PC-3 (cell line): ENCODE data around the gene MRAS. TPM values are rescaled to one million over a fixed set of nuclear protein-coding genes. Genes with fewer than 3 reads are reported as not detected.

Source experiments
- ATAC-seq: fragments of 200-7000 bp; cut with Tn5 transposase; 2 replicates; pipeline ENCODE4 v1.9.1; 2020; ENCODE audit warnings: mild to moderate bottlenecking, moderate library complexity
- BruUV-seq: library from RNA; stranded (reverse); fragments of 400-500 nt; replicated peaks from 2 replicates; lab custom pipeline; 2021; lab: Mats Ljungman, UMichigan
- CTCF ChIA-PET: fragments of 300-600 bp; sonication (Branson Sonifier 250); formaldehyde crosslinking; loops from one replicate; lab custom pipeline; 2022; ENCODE audit warnings: antibody characterized with exemption; lab: Charles Lee
- POLR2A ChIA-PET: fragments of 300-600 bp; sonication (Branson Sonifier 250); formaldehyde crosslinking; loops from one replicate; lab custom pipeline; 2022; ENCODE audit warnings: antibody characterized with exemption; ENCODE audit not compliant: unreplicated experiment; lab: Charles Lee
- DNase-seq: peaks from one replicate; pipeline ENCODE4 v3.0.0-alpha.2; 2015
- H2AFZ ChIP-seq: fragments of 300-600 bp; sonication (generic); 2 replicates; pipeline ENCODE4 v1.6.0; 2016; ENCODE audit warnings: antibody characterized with exemption, low read length
- H3F3A ChIP-seq: fragments of 300-600 bp; sonication (generic); one replicate; pipeline ENCODE4 v1.6.0; 2017; ENCODE audit warnings: antibody characterized with exemption, low read length, control low read depth, mild to moderate bottlenecking; ENCODE audit not compliant: unreplicated experiment
- H3K27ac ChIP-seq: fragments of 300-600 bp; sonication (generic); 2 replicates; pipeline ENCODE4 v1.5.1; 2016; ENCODE audit warnings: mild to moderate bottlenecking, low read length
- H3K27me3 ChIP-seq: fragments of 300-600 bp; sonication (generic); 2 replicates; pipeline ENCODE4 v1.6.1; 2016; ENCODE audit warnings: low read length, mixed read lengths
- H3K36me3 ChIP-seq: fragments of 300-600 bp; sonication (generic); 2 replicates; pipeline ENCODE4 v1.6.1; 2016; ENCODE audit warnings: low read depth, mixed run types, low read length, mixed read lengths
- H3K4me1 ChIP-seq: fragments of 300-600 bp; sonication (generic); 2 replicates; pipeline ENCODE4 v1.5.1; 2016; ENCODE audit warnings: low read length; ENCODE audit not compliant: insufficient read depth
- H3K4me2 ChIP-seq: fragments of 300-600 bp; sonication (generic); 2 replicates; pipeline ENCODE4 v1.6.0; 2016; ENCODE audit warnings: low read length
- H3K4me3 ChIP-seq: fragments of 300-600 bp; sonication (generic); 2 replicates; pipeline ENCODE4 v1.5.1; 2016; ENCODE audit warnings: mild to moderate bottlenecking, low read length, mixed read lengths
- H3K79me2 ChIP-seq: fragments of 300-600 bp; sonication (generic); 2 replicates; pipeline ENCODE4 v1.6.1; 2017; ENCODE audit warnings: low read length, mixed read lengths
- H3K9ac ChIP-seq: fragments of 300-600 bp; sonication (generic); 2 replicates; pipeline ENCODE4 v1.6.0; 2016; ENCODE audit warnings: mild to moderate bottlenecking, low read length
- H3K9me2 ChIP-seq: fragments of 300-600 bp; sonication (generic); replicated peaks from 2 replicates; pipeline ENCODE4 v1.6.1; 2016; ENCODE audit warnings: mixed run types, low read length, mixed read lengths
- H3K9me3 ChIP-seq: fragments of 300-600 bp; sonication (generic); 2 replicates; pipeline ENCODE4 v1.6.1; 2016; ENCODE audit warnings: low read length, mixed read lengths
- H4K20me1 ChIP-seq: fragments of 300-600 bp; sonication (generic); 2 replicates; pipeline ENCODE4 v1.6.1; 2016; ENCODE audit warnings: low read length, mixed read lengths
- EZH2 ChIP-seq: fragments of 300-600 bp; sonication (generic); IDR thresholded peaks from one replicate; pipeline ENCODE4 v1.6.1; 2017; ENCODE audit warnings: antibody characterized with exemption, mild to moderate bottlenecking, low read length; ENCODE audit not compliant: unreplicated experiment
- EZH2phosphoT487 ChIP-seq: fragments of 300-600 bp; sonication (generic); IDR thresholded peaks from 2 replicates; pipeline ENCODE4 v1.6.1; 2018; ENCODE audit warnings: mild to moderate bottlenecking, antibody characterized with exemption, low read length, borderline replicate concordance
- intact Hi-C: fragments of 100-400 bp; cut with micrococcal nuclease; formaldehyde crosslinking; loops from 2 replicates; pipeline ENCODE4 v1.9.0; 2023
- total RNA-seq: library from RNA; depleted of rRNA; stranded (reverse); fragments of >200 nt; gene quantifications from 2 replicates; pipeline ENCODE4 v1.2.3, GENCODE V29; 2014
- TF ChIP-seq, protein P1 (sequence below): fragments of 300-600 bp; sonication (generic); conservative IDR thresholded peaks from 2 replicates; pipeline ENCODE4 v1.5.1; 2017; ENCODE audit warnings: antibody characterized with exemption, low read depth, mild to moderate bottlenecking, low read length

The MRAS gene
- total RNA-seq, 1 experiment from 2014 or later, result 2.8 TPM

GRCh38 chr3:138432576-138433240 is 84.3 kb downstream of the MRAS start:
- no peaks in the 10 kb centered on the region for H3K36me3 ChIP-seq
- DNase-seq (no peak), ATAC-seq (no peak)
- intact Hi-C loops, result no loop called here
- ChIA-PET CTCF (no interaction called here), POLR2A (no interaction called here)
- BruUV-seq, result no TSS peak
- no peak overlapping the region for H2AFZ ChIP-seq
- H3K9me3 ChIP-seq, result no peaks in the 10 kb centered on the region
- no peaks in the 10 kb centered on the region for H3K9me2 ChIP-seq
- H3K4me3 ChIP-seq, result no peak overlapping the region
- TF ChIP-seq EZH2, result no peak
- H3K27ac ChIP-seq, result no peak overlapping the region
- no peak overlapping the region for H3K4me2 ChIP-seq
- H3K79me2 ChIP-seq, result no peaks in the 10 kb centered on the region
- peaks cover 6% of the 10 kb centered on the region; the same call in 1 of the 2 replicates for H3K4me1 ChIP-seq
- H3F3A ChIP-seq, result no peaks in the 10 kb centered on the region
- no peaks in the 10 kb centered on the region for H4K20me1 ChIP-seq
- H3K9ac ChIP-seq, result no peak overlapping the region
- H3K27me3 ChIP-seq, result no peaks in the 10 kb centered on the region

DNA sequence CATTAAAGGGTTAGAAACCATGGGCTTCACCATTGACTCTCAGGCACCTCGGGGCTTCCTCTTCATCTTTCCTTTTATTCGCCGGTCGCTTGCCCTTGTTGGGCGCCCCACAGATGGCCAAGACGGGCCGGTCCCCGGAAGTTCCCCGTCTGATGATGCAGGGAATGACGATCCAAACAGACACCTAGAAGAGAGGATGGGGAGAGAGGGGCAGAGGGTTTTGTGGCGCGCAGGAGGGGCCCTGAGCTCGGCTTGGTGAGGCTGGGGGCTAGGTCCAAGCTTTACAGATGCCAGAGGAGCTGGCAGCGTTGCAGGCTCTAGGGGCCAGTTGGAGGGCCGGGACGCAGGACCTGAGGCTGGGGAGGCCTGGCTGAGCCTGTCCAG is 85.5 kb downstream of the MRAS start:
- H2AFZ ChIP-seq, result no peak overlapping the region
- no peak overlapping the region for H3K9ac ChIP-seq
- no peaks in the 10 kb centered on the region for H3K27me3 ChIP-seq
- H3F3A ChIP-seq, result no peaks in the 10 kb centered on the region
- DNase-seq (no peak), ATAC-seq (no peak)
- H3K4me3 ChIP-seq, result no peak overlapping the region
- H3K4me1 ChIP-seq, result peaks cover 6% of the 10 kb centered on the region; the same call in 1 of the 2 replicates
- H3K36me3 ChIP-seq, result no peaks in the 10 kb centered on the region
- TF ChIP-seq EZH2 (no peak), EZH2phosphoT487 (no peak)
- TF ChIP-seq, protein P1, sequence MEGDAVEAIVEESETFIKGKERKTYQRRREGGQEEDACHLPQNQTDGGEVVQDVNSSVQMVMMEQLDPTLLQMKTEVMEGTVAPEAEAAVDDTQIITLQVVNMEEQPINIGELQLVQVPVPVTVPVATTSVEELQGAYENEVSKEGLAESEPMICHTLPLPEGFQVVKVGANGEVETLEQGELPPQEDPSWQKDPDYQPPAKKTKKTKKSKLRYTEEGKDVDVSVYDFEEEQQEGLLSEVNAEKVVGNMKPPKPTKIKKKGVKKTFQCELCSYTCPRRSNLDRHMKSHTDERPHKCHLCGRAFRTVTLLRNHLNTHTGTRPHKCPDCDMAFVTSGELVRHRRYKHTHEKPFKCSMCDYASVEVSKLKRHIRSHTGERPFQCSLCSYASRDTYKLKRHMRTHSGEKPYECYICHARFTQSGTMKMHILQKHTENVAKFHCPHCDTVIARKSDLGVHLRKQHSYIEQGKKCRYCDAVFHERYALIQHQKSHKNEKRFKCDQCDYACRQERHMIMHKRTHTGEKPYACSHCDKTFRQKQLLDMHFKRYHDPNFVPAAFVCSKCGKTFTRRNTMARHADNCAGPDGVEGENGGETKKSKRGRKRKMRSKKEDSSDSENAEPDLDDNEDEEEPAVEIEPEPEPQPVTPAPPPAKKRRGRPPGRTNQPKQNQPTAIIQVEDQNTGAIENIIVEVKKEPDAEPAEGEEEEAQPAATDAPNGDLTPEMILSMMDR, result no peak
- no peaks in the 10 kb centered on the region for H4K20me1 ChIP-seq
- intact Hi-C loops, result no loop called here
- H3K9me3 ChIP-seq, result no peaks in the 10 kb centered on the region
- no peak overlapping the region for H3K27ac ChIP-seq
- BruUV-seq, result no TSS peak
- ChIA-PET POLR2A (interaction anchor here (0.6 kb wide), 1 partner anchor 160 kb away, joined by 3 read pairs; the partner anchor contains the start of gene CEP70), CTCF (no interaction called here)
- H3K4me2 ChIP-seq, result peak overlapping the region; percentile 84; the same call in 1 of the 2 replicates
- H3K9me2 ChIP-seq, result no peaks in the 10 kb centered on the region
- no peaks in the 10 kb centered on the region for H3K79me2 ChIP-seq

DNA sequence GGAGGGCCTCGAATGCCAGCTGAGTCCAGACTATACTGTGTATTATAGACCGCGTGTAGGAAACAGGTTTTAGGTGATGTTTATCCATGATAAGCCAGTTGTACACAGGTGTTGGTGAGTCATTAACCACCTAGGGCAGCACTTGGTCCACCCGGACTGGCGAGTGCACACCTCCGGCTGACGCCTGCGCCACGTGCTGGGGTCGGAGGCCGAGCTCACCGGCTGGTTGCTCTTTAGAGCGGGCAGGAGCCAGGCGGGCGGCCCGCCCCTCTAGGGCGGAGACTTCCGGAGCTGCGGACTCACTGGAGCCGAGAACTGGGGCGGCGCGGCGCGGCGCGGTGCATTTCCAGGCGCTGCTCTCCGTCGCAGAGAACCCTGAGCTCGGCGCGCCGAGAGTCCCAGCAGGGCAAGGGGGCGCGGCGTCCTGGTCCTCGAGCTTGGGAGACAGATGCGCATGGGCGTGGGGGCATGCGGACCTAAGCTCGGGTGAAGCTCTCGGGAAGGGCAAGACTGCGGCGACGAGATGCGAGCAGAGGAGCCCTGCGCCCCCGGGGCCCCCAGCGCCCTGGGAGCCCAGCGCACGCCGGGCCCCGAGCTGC is 86.0 kb downstream of the MRAS start, which contains the start of gene ESYT3:
ESYT3 (plus strand) TSS at position 341 of the 599 bp plus-strand sequence; CDS start at position 524, 183 bp downstream.
- intact Hi-C loops, result no loop called here
- no peak within 1 kb of the TSS for H3K9ac ChIP-seq
- H3K4me2 ChIP-seq, result peak within 1 kb of the TSS; percentile 84
- ATAC-seq (peak; percentile 87), DNase-seq (peak; percentile 66)
- H3K27ac ChIP-seq, result no peak within 1 kb of the TSS
- no TSS peak for BruUV-seq
- H3F3A ChIP-seq, result no peaks in the 10 kb centered on the region
- peak within 1 kb of the TSS; percentile 61 for H3K4me3 ChIP-seq
- H3K4me1 ChIP-seq, result peaks cover 6% of the 10 kb centered on the region; the same call in 1 of the 2 replicates
- ChIA-PET POLR2A (interaction anchor here (0.6 kb wide), 1 partner anchor 160 kb away, joined by 3 read pairs; the partner anchor contains the start of gene CEP70), CTCF (no interaction called here)
- H4K20me1 ChIP-seq, result no peaks in the 10 kb centered on the region
- no peaks in the 10 kb centered on the region for H3K79me2 ChIP-seq
- H3K9me3 ChIP-seq, result no peaks in the 10 kb centered on the region
- TF ChIP-seq EZH2 (no peak), EZH2phosphoT487 (peak; percentile 60; the same call in 1 of the 2 replicates)
- H3K27me3 ChIP-seq, result no peaks in the 10 kb centered on the region
- no peaks in the 10 kb centered on the region for H3K9me2 ChIP-seq
- H2AFZ ChIP-seq, result peak within 1 kb of the TSS; percentile 75; the same call in 1 of the 2 replicates
- no peaks in the 10 kb centered on the region for H3K36me3 ChIP-seq
